Activated effector memory CD4-positive, alpha-beta T cell treated with anti-CD3 and anti-CD28 coated beads, Interleukin-2, amount 50 U/mL, for 16 hours (primary cell): ENCODE results near the gene C22orf39.

Source experiments
- DNase-seq: peaks from one replicate; pipeline ENCODE4 v3.0.0-alpha.2; 2020

Gene C22orf39

DNA sequence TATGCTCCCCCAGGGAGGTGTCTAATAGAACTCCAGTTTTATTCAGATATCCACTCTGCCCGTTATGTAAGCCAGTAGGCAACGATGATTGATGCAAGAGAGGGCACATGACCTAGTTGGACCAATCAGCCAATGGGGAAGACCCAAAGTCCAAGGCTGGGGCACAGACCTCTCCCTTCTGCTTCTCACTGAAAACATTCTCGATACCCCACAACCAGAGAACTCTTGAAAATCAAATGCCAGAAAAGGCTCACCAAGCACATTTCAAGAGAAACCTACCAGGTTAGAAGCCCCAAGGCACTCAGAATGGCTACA is 23.4 kb downstream of the C22orf39 start:
- no peak for DNase-seq

DNA sequence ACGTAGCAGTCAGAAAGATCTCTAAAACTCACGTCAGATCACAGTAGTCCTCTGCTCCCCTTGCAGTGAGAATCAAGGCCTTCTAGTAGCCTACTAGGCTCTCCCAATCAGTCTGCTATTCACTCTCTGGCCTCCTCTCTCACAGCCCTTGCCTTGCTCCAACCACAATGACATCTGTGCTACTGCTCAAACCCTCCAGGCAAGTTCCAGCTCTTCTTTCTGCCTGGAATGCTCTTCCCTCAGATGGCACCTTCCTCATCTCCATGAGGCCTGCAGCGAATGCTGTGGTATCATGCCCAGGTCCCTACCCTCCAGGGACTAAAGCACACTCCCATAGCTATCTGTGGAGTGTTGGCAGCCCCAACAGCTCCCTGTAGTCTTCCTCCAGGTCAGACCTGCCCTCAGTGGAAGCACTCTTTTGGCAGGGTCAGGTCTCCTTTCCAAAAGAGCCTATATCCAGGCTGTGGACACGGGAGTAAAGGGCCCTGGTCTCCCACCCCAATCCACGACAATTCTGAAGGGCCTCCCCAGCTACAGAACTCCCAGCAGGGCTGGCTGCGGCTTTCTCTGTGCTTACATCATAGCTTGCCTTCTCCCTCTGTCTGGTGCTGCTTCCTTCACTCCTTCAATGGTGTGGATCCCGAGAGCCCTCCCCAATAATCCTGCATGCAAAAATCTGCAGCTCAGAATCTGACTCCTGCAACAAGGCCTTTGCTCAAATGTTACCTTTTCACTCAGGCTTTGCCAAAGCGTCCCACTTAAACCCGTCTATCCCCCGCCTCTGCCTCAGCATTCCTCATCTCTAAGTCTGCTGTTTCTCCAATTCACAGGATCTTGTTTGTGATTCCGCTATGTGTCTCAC is 24.8 kb downstream of the C22orf39 start:
- DNase-seq: no peak

DNA sequence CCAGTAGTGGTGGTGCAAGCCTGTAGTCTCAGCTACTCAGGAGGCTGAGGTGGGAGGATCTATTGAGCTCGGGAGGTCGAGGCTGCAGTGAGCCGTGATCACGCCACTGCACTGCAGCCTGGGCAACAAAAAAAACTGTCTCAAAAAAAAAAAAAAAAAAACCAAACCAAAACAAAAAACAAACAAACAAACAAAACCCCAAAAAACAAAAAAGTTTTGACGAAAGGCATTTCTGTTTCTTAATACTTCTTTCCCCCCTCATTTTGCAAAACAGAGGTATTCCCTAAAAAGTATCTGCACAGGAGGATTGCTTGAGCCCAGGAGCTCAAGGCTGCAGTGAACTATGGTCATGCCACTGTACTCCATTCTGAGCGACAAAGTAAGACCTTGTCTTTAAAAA is 27.2 kb downstream of the C22orf39 start:
- DNase-seq: no peak

DNA sequence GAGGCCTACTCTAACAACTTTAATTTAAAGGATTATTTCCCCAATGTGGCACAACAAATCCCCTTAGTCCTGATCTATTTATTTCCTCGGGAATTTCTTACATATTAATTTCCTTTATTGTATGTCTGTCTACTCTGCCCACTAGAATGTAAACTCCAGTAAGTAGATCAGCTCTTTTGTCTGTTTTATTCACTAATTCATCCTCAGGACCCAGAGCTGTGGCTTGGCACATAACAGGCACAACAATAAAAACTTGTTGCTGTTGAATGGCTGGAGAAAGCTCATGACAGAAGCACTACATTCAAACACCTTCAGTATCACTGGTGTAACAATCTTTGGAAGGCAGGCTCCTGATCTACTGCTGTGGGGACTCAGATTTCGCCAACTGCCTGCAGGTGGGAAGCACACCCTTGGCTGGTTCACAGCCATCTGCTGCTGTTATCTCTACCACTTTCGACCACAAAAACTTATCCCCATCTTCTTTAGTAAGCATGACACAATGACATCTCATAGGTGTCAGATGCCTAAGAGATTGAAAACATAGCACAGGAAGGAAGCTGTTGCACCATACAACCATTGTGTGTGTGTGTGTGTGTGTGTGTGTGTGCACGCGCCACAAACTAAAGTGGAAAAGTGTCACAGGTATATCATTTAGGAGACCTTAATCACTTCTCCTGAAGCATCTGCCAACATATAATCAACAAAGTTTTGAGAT is 27.9 kb downstream of the C22orf39 start:
- DNase-seq: peak; percentile 75

DNA sequence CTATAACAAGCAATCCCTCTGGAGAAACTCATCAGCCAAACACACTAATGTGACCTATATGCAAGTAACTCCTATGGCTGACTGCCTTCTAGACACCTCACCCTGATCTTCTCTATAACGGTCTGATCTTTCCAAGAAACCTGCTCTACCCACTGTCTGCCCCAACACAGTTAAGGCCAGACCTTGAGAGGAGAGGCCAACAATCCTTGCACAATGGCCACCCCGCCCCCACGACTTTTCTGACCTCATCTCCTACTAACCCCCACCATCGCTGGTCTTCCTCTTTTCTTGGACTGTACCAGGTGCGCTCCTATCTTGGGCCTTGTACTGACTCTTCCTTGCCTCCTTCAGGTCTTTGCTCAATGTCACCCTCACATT is 28.4 kb downstream of the C22orf39 start:
- DNase-seq: no peak

DNA sequence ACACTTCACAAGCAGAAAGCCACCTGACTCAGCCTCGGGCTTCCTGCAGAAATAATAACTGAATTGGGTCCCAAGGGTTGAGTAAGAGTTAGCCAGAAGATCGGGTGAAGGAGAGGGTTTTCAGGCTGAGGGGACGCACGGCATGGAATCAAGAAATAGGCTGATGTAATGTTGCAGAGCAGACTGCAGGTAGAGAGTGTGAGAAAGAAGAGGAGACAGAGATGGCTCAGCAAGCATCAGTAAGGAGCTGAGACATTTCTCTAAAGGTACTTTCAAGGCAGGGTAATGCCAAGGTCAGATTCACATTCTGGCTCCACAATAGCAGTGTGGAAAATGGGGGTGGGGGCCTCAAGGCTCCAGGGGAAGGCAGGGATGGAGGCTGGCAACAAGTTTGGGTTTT is 34.6 kb downstream of the C22orf39 start:
- no peak for DNase-seq

DNA sequence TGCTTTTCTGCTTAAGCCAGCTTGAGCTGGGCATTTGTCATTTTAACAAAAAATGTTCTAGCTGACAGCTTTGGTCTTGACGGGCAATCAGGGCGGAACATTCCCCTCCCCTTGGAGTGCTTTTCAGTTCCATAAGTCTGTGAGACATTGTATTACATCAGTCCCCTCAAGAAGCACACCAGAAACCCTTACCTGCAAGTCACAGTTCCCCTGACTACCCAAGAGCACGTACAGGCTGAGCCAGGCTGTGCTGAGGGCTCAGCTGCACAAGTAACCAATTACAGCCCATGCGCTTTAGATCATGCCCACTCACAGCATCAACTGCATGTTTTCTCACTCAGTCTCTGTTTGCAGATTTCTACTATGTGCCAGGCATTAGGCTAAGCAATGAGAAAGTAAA is 35.0 kb downstream of the C22orf39 start:
- DNase-seq: no peak

DNA sequence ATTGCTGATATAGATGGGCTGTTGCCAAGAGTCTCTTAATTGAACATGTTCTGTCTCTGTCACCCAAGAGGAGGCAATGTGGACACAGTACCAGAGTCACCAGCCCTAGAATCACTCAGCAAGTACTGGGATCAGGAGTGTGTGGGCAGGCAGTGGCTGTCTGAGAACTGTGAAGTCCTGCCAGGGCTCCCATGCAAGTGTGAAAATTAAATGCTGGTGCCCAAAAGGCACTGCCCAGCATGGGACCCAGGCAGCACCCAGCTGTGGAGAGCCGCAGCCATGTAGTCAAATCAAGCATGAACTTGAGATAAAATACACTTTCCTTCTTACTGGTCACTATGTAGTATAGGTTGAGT is 35.8 kb downstream of the C22orf39 start:
- DNase-seq: no peak

DNA sequence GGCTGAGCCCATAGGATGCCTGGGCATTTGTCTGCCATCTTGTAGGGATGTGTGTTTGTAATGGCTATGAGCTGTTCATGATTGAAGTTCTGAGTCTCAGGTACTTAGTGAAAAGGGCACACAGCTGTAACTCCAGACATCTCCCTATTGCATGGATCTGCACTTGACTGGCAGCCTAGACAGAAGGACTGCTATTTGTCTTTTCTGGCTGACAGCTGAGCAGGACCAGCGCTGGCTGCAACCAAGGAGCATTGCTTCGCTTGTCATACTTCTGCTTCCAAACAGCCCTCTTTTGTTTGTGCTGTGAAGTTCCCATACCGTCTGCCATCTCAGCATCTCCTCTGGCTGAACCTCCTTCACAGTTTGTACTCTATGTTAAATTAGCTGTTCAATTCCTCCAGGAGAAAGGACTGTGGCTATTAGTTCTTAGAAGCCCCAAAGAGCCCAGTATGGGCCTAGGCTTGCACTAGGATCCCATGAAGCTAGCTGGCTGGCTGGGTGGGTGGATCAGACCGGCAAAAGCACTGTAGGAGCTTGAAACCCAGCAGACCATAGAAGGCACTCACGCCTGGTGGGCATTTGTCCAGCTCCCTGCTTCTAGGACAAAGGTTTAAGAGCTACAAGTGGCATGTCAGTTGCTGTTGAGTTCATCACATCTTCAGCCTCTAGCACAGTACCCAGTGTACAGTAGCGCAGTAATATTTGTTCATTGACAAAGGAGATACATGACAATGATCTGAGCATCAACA is 36.4 kb downstream of the C22orf39 start:
- DNase-seq: no peak

DNA sequence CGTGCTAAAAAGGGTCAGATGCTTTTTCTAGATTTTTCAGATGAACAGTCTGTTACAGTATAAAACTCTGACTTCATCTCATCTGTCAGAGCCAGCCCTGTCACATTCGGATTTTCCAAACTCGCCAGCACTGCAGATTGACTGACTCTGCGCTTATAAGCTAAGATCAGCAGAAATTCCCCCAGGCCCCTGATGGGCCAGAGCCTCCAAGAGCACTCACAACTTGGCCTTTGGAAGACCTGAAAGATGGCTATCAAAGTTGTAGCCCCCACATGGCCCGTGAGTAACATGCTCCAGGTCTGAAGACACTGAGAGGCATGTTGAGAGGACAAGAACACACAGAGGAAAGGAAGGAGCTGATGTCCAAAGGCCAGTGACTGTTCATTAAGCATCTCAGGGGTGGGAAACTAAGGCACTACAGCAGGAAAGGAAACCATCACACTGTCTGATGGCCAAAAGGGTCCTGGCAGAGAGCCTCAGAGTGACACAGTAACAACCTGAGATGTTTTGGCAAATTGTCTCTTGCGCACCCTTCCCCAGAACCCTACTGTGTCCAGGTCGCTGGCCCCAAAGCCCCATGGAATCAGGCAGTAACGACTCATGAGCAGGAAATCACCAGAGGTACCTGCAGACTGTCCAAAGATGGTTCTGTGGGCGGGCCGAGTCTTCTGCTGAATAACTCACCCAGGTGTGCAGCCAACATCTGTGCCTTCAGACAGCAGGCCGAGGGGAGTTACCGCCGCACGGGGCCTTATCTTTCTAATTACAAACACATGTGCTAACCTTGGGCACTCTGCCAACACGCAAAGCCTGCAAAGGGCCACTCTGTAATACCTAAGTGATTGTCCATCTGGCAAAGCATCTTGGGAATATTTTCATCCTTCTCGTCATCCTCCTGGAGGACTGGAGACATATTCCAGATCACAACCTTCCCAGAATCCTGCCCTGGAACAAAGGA is 39.6 kb downstream of the C22orf39 start:
- no peak for DNase-seq

DNA sequence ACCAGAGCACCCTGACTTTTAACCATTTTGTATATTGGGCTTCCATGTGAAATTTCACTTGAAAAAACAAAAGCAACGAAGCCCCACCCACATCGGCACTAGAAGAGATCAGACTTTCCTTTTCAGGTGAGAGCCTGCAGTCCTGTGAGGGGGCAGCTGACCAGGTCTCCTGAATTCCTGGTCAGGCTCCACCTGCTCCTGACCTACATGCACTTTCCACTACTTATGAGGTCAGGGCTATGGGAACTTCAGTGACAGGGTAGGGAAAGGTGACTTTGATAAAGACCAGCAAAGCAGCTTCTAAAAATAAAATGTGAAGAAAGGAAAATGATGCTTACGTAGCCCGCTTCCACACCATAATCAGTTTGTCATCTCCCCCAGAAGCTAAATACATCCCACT is 40.7 kb downstream of the C22orf39 start:
- DNase-seq: no peak

DNA sequence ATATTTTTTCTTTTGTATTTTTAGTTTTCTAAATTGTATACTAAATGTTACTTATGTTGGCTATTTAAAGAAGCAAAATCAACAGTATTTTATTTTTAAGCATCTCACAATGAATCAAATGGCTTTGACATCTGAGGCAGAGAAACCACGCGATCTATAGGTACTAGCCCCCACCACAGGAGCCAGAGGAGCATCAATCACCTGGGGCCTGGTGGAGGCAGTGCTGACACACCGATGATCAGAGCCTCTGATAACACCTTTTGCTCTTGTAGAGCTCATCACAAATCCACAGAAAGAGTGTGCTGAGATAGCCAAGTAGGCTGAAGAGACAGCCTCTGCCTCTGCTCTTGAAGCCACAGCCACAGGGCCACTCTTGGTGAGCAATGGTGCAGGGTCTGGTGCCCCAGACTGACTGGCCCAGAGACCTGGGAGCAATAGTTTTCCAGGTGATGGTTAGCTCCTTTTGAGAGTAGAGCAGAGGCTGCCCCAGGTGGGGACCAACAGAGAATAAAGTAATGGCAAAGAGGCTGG is 41.2 kb downstream of the C22orf39 start:
- DNase-seq: no peak

DNA sequence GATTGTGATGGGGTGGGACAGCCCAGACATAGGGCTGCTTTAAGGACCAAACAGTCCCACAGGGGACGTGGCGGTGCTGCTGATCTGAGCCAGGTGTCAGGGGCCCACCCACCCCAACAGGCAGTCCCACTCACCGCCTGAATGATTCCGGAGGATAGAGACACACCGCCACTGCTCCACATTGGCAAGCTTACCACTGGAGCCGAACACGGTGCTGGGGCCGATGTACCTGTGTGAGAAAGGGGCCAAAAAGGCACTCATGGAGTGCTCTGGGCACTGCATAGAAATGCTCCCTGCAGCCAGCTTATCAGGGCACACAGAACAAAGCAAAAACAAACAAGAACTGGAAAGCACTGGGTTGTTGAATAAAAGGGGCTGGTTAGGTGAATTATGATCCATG is 41.9 kb downstream of the C22orf39 start:
- no peak for DNase-seq

DNA sequence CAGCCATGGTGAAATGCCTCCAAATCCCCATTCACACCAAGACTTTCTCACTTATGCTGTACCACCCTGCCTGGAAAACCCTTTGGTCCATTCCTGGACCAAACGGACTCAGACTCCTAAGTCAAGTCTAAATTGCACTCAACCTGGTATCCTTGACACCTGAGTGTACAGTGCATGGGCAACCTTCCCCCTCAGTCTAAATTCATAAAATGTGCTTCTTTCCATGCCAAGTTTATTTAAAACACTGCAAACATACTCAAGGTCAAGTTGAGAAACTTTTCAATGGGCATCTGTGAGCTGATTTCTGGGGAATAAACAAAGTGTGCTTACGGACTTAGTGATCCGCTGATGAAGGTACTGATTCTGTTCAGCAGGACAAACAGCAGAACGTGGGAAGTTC is 42.4 kb downstream of the C22orf39 start:
- no peak for DNase-seq

DNA sequence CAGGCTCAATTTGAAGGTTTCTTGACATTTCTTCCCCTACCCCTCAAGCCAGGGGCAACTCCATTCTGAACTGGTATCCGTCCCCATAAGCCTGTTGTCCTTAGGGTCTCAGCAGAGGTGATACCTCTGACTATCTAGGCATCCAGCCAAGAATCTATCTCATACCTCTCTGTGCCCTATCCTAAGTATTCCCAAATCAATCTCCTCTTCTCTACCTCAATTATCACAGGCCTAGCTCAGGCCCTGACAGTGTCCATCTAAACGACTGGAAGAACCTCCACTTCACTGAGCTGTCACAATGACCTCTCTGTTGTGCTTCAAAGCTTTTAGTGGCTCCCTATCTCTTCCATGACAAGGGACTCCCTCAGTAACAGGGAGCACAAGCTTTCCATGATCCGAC is 42.8 kb downstream of the C22orf39 start:
- no peak for DNase-seq

DNA sequence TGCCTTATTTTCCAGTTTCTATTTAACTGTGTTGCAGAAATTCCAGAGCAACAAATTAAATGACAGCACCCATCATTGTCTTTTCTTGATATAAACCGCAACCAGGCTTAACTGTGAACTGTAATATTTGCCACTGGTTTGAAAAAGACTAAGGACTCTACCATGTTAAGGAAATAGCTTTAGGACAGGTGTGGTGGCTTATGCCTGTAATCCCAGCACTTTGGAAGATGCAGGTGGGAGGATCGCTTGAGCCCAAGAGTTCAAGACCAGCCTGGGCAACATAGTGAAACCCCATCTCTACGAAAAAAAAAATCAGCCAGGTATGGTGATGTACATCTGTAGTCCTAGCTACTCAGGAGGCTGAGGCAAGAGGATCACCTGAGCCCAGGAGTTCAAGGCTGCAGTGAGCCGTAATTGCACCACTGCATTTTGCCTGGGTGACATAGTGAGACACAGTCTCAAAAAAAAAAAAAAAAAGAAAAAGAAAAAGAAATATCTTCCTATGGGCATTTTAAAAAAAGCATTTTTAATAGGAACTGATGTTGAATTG is 44.8 kb downstream of the C22orf39 start:
- DNase-seq: no peak

DNA sequence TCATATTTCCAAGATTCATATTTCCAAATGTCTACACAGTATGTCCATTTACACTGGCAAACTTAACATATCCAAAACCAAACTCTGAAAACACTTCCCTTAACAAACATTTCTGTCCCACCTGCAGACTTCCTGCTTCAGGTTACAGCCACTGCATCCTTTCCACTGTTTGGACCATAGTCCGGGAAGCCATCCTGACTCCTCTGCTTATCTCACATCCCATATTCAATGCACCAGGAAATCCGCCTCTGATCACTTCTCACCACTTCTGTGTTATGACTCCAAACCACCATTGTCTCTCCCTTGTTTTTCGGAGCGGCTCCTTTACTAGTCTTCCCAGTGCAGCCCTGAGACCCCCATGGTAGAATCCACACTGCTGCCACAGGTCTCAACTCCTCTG is 46.0 kb downstream of the C22orf39 start:
- DNase-seq: no peak

DNA sequence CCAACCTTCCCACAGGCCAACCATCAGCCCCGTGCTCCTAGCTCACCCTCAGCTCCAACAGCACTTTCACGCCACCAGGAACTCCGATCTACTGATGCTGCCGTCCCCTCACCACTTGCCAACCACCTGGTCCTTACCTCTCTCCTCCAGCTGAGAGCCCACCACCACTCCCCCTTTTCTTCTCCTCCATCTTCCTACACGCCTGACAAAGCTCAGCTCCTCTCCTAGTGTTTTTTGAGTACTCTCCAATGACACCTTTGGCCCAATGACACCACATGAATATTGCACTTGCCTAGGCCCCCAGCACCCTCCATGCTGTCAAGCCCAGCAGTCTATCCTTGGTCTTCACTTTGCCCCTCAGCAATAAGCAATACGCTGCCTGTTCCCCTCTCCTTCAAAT is 46.6 kb downstream of the C22orf39 start:
- DNase-seq: no peak

DNA sequence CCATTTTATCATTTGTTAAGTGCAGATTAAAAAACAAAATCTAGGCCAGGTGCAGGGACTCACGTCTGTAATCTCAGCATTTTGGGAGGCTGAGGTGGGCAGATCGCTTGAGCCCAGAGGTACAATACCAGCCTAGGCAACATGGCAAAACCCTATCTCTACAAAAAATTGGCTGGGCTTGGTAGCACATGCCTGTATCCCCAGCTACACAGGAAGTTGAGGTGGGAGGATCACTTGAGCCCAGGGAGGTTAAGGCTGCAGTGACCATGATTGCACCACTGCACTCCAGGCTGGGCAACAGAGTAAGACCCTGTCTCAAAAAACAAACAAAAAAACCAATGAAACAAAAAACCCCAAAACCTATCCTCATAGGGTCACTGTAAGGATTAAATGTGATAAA is 48.9 kb downstream of the C22orf39 start:
- no peak for DNase-seq

DNA sequence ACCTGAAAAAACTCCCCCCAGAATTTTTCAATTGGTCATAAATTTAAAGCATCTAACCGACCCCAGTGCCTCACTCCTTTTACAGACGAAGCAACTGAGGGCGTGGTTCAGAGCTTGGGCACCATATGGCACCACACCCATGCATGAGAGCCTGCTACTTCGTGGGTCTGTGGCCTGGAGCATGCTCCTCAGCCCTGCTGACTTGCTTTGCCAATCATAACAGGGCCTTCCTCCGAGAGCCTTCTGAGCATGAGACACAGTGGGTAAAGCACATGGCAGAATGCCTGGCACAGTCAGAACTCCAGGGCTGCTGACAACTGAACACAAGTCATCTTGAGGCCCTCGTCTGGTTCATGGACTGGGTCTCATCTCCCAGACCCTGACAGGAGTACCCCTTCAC is 49.3 kb downstream of the C22orf39 start:
- DNase-seq: no peak

DNA sequence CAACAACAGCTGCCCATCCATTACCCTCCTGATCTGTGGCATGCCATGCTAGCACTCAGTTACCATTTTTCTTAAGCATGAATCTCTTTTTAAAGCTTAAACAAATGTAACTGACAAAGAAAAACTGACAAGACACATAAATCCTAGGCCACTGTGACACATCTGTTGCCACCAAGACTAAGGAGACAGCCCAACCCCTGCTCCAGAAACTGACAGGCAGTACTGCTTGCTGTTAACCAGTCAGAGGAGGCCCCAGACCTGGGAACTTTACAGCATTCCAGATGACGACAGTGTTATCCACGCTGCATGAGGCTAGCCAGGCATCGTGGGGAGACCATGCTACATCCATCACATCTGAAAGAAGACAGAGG is 49.8 kb downstream of the C22orf39 start:
- no peak for DNase-seq
